ENCODE measurements around the gene ACTBL2. TPM values are rescaled to one million over a fixed set of nuclear protein-coding genes. Genes with fewer than 3 reads are reported as not detected.
"Not testable (repeated sequence)": the region's sequence is repeated elsewhere in the genome, so short reads cannot be mapped to it uniquely, and the experiment has no call there.

ACTBL2 gene
- total RNA-seq, 1 donor = not detected

DNA sequence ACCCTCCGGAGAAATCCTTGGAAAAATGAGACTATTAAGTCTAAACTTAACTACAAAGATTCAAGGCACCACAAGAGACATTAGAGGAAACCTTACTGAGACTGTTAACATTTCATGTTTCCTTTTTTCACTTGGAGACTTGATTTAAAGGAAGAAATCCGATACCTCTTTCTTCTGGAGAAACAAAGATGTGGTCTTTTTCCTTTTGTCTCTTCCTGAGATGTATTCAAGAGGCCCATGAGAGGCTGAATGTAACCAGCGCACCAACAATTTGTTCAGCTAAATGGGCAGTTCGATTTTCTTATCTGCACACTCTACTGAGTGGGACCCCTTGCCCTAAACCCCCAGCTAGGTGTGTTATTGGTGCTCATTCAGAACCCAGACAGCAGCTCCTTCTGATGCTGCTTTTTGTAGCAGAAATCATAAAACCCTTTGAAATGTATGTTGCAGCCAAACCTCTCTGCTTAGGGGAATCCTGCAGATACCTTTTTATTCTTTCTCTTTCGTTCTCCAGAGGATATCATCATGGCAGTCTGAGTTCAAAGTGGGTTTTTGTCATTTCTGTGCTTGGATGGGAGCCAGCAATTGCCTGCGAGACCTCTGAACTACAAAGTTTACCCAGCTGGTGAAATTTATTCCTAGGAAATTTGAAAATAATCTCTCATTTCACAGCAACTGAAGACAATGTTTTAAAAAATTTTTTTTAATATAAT lies 41.9 kb upstream of the ACTBL2 start:
- Histone ChIP-seq H3K27me3 (ENCODE audit: insufficient read depth, low read length) (no peaks in the 10 kb centered on the region), H2AFZ (ENCODE audit: low read length) (no peak overlapping the region), H3K27ac (ENCODE audit: low read depth, low read length) (no peak overlapping the region), H3K4me1 (ENCODE audit: insufficient read depth, low read length) (no peaks in the 10 kb centered on the region), H3K9me3 (ENCODE audit: low read depth, low read length) (no peaks in the 10 kb centered on the region), H3K79me2 (ENCODE audit: insufficient read depth, low read length) (no peaks in the 10 kb centered on the region), H3K4me2 (ENCODE audit: insufficient read depth, low read length) (no peak overlapping the region), H3K4me3 (ENCODE audit: insufficient read depth, low read length) (no peak overlapping the region), H4K20me1 (ENCODE audit: insufficient read depth, low read length) (no peaks in the 10 kb centered on the region), H3K36me3 (ENCODE audit: insufficient read depth, low read length) (no peaks in the 10 kb centered on the region)
- TF ChIP-seq, protein P1, sequence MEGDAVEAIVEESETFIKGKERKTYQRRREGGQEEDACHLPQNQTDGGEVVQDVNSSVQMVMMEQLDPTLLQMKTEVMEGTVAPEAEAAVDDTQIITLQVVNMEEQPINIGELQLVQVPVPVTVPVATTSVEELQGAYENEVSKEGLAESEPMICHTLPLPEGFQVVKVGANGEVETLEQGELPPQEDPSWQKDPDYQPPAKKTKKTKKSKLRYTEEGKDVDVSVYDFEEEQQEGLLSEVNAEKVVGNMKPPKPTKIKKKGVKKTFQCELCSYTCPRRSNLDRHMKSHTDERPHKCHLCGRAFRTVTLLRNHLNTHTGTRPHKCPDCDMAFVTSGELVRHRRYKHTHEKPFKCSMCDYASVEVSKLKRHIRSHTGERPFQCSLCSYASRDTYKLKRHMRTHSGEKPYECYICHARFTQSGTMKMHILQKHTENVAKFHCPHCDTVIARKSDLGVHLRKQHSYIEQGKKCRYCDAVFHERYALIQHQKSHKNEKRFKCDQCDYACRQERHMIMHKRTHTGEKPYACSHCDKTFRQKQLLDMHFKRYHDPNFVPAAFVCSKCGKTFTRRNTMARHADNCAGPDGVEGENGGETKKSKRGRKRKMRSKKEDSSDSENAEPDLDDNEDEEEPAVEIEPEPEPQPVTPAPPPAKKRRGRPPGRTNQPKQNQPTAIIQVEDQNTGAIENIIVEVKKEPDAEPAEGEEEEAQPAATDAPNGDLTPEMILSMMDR (IDR thresholded peaks at IDR 0.05; ENCODE audit: extremely low read depth, low read depth, low read length) = no peak
- no peak for DNase-seq (ENCODE audit: insufficient read length, low spot score, missing footprints)

DNA sequence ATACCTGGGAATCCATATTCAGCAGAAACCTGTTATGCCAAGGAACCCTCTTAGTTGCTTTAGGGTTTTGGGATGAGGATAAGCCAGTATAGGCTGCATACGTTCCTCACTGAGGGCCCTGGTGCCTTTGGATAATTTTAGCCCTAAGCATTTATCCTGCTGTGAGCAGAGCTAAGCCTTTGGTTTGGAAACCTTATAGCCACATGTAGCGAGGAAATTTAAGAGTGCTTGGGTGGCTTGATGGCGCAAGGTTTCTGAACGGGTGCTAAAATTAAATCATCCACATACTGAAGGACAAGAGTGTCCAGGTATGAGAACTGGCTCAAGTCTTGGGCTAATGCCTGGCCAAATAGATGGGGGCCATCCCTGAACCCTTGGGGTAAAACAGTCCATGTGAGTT lies 39.9 kb upstream of the ACTBL2 start:
- not testable (repeated sequence) for H3K9me3 ChIP-seq (ENCODE audit: low read depth, low read length); H3K36me3 ChIP-seq (ENCODE audit: insufficient read depth, low read length); H2AFZ ChIP-seq (ENCODE audit: low read length); H3K27me3 ChIP-seq (ENCODE audit: insufficient read depth, low read length); H3K4me1 ChIP-seq (ENCODE audit: insufficient read depth, low read length); H3K79me2 ChIP-seq (ENCODE audit: insufficient read depth, low read length); H3K27ac ChIP-seq (ENCODE audit: low read depth, low read length); DNase-seq (ENCODE audit: insufficient read length, low spot score, missing footprints); H4K20me1 ChIP-seq (ENCODE audit: insufficient read depth, low read length); H3K4me2 ChIP-seq (ENCODE audit: insufficient read depth, low read length); H3K4me3 ChIP-seq (ENCODE audit: insufficient read depth, low read length)

DNA sequence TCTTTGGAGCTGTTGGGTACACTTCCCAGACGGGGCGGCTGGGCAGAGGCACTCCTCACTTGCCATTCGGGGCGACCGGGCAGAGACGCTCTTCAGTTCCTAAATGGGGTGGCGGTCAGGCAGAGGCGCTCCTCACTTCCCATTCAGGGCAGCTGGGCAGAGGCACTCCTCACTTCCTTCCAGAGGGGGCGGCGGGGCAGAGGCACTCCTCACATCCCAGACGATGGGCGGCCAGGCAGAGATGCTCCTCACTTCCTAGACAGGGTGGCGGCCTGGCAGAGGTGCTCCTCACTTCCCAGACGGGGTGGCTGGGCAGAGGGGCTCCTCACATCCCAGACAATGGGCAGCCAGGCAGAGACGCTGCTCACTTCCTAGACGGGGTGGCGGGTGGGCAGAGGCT lies 35.8 kb upstream of the ACTBL2 start:
- not testable (repeated sequence) for H3K9me3 ChIP-seq (ENCODE audit: low read depth, low read length); H3K4me3 ChIP-seq (ENCODE audit: insufficient read depth, low read length); H3K4me1 ChIP-seq (ENCODE audit: insufficient read depth, low read length); H3K27me3 ChIP-seq (ENCODE audit: insufficient read depth, low read length); H3K79me2 ChIP-seq (ENCODE audit: insufficient read depth, low read length); H3K4me2 ChIP-seq (ENCODE audit: insufficient read depth, low read length); H3K27ac ChIP-seq (ENCODE audit: low read depth, low read length); DNase-seq (ENCODE audit: insufficient read length, low spot score, missing footprints); H4K20me1 ChIP-seq (ENCODE audit: insufficient read depth, low read length); H3K36me3 ChIP-seq (ENCODE audit: insufficient read depth, low read length); H2AFZ ChIP-seq (ENCODE audit: low read length)

DNA sequence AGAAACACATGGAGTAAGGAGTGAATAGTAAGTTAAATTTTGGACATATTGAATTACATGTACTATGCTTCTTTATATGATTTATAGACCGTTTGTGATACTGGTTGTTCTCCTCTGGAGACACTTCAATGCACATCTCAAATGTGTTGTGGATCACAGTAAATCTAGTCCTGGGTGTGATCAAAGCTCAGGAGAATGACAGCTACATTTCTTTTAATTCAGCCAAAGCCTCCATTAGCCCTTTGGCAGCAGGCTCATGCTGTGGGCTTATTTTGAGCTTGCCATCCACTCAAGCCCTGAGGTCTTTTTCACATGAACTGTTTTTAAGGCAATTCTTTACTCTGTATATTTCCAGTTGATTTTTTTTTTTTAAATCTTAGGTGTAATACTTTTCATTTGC lies 34.6 kb upstream of the ACTBL2 start:
- Histone ChIP-seq H3K36me3 (ENCODE audit: insufficient read depth, low read length) (no peaks in the 10 kb centered on the region), H3K79me2 (ENCODE audit: insufficient read depth, low read length) (no peaks in the 10 kb centered on the region), H3K4me3 (ENCODE audit: insufficient read depth, low read length) (no peak overlapping the region), H3K9me3 (ENCODE audit: low read depth, low read length) (no peaks in the 10 kb centered on the region), H3K4me1 (ENCODE audit: insufficient read depth, low read length) (no peaks in the 10 kb centered on the region), H3K4me2 (ENCODE audit: insufficient read depth, low read length) (no peak overlapping the region), H3K27me3 (ENCODE audit: insufficient read depth, low read length) (no peaks in the 10 kb centered on the region), H2AFZ (ENCODE audit: low read length) (no peak overlapping the region), H3K27ac (ENCODE audit: low read depth, low read length) (no peak overlapping the region), H4K20me1 (ENCODE audit: insufficient read depth, low read length) (no peaks in the 10 kb centered on the region)
- TF ChIP-seq, protein P1 (IDR thresholded peaks at IDR 0.05; ENCODE audit: extremely low read depth, low read depth, low read length) = no peak
- no peak for DNase-seq (ENCODE audit: insufficient read length, low spot score, missing footprints)

DNA sequence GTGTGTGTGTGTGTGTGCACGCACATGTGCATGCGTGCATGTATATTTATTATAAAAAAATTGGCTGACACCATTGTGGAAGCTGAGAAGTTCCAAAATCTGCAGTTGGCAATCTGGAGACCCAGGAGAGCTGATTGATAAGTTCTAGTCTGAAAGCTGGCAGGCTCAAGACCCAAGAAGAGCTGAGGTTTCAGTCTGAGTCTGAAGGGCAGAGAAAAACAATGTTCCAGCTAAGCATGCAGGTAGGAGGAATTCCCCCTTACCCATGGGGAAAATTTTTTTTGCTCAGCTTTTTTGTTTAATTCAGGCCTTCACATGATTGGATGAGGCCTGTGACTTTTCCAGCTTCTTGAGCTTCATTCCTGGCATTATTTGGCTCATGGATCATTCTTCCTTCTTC lies 31.2 kb upstream of the ACTBL2 start:
- Histone ChIP-seq H4K20me1 (ENCODE audit: insufficient read depth, low read length) (no peaks in the 10 kb centered on the region), H3K36me3 (ENCODE audit: insufficient read depth, low read length) (no peaks in the 10 kb centered on the region), H3K27ac (ENCODE audit: low read depth, low read length) (no peak overlapping the region), H3K4me3 (ENCODE audit: insufficient read depth, low read length) (no peak overlapping the region), H3K9me3 (ENCODE audit: low read depth, low read length) (no peaks in the 10 kb centered on the region), H3K79me2 (ENCODE audit: insufficient read depth, low read length) (no peaks in the 10 kb centered on the region), H3K27me3 (ENCODE audit: insufficient read depth, low read length) (peaks cover 3% of the 10 kb centered on the region), H3K4me2 (ENCODE audit: insufficient read depth, low read length) (no peak overlapping the region), H3K4me1 (ENCODE audit: insufficient read depth, low read length) (no peaks in the 10 kb centered on the region), H2AFZ (ENCODE audit: low read length) (no peak overlapping the region)
- TF ChIP-seq, protein P1 (IDR thresholded peaks at IDR 0.05; ENCODE audit: extremely low read depth, low read depth, low read length) = no peak
- no peak for DNase-seq (ENCODE audit: insufficient read length, low spot score, missing footprints)
